Activated CD8-positive, alpha-beta memory T cell treated with anti-CD3 and anti-CD28 coated beads, Interleukin-2, amount 50 U/mL, for 4 hours (primary cell): Measurements from ENCODE around the gene PRDX5.
A peak's percentile ranks its signal among the peaks of the same experiment; 100 is the strongest.
"Not testable (repeated sequence)": the region's sequence is repeated elsewhere in the genome, so short reads cannot be mapped to it uniquely, and the experiment has no call there.

Experiments
- DNase-seq: peaks from one replicate; pipeline ENCODE4 v3.0.0-alpha.2; 2020

The PRDX5 gene

GRCh38 chr11:64306563-64306875 is 11.4 kb upstream of the PRDX5 start:
- no peak for DNase-seq

DNA sequence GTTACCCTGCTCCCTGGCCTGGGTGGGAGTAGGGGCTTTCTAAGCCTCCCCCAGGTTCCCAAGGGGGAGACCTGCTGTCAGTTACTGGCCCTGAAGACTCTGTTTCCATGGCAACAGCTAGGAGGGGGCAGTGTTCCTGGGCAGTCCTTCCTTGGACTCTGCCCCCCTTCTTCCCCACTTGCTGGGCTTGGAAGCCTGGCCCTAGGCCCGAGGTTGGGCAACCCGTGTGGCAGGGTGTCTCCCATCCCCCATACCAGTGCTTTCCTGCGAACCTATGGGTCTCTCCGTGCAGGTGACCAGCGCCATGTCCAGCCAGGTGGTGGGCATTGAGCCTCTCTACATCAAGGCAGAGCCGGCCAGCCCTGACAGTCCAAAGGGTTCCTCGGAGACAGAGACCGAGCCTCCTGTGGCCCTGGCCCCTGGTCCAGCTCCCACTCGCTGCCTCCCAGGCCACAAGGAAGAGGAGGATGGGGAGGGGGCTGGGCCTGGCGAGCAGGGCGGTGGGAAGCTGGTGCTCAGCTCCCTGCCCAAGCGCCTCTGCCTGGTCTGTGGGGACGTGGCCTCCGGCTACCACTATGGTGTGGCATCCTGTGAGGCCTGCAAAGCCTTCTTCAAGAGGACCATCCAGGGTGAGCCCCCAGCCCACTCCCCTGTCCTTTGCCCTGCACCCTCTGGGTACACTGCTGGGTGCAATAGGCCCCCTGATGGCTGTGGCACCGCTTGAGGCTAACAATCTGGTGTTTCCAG is 10.9 kb upstream of the PRDX5 start:
- DNase-seq, result no peak

- DNase-seq, result not testable (repeated sequence)
Observed at GRCh38 chr11:64307795-64308194, 10.1 kb upstream of the PRDX5 start.

DNA sequence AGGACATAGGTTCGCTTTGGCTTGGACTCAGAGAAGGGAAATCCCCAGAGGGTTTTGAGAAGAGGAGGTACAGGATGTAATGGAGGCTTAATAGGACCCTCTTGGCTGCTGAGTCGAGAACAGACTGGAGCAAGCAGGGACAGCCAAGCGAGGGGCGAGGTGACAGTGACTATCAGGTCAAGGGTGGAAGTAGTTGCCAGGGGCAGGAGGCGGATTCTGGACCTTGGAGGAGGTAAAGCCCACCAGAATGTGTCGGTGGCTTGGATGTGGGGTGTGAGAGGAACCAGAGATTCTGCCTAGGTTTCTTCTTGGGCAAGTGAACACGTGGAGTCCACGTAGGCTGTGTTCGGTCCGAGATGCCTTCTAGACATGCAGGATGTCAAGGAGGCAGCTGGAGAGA is 5.0 kb upstream of the PRDX5 start:
- DNase-seq, result no peak

DNA sequence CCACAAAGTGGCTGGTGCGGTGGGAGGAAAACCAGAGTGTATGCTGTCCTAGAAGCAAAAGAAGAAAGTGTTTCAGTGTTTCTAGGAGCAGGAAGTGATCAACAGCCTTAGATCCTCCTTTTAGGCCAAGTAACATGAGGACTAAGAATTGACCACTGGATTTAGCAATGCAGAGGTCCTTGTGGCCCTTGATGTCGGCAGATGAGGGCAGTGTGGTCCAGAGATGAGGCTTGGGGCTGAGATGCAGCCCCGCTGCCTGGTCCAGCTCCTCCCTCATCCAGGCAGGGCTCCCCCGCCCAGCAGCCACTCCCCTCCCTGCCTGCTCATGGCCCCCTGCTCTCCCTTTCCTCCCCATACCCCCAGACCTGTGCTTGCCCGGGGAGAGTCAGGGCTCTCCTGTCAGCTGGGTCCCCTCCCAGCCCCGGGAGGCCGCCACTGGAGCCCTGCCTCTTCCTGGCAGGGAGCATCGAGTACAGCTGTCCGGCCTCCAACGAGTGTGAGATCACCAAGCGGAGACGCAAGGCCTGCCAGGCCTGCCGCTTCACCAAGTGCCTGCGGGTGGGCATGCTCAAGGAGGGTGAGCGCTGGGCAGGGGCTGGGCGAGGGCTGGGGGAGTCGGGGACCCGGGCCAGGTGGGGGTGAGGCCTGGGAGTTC is 4.3 kb upstream of the PRDX5 start:
- DNase-seq, result no peak

- no peak for DNase-seq
Observed at GRCh38 chr11:64314146-64314804, 3.6 kb upstream of the PRDX5 start.

DNA sequence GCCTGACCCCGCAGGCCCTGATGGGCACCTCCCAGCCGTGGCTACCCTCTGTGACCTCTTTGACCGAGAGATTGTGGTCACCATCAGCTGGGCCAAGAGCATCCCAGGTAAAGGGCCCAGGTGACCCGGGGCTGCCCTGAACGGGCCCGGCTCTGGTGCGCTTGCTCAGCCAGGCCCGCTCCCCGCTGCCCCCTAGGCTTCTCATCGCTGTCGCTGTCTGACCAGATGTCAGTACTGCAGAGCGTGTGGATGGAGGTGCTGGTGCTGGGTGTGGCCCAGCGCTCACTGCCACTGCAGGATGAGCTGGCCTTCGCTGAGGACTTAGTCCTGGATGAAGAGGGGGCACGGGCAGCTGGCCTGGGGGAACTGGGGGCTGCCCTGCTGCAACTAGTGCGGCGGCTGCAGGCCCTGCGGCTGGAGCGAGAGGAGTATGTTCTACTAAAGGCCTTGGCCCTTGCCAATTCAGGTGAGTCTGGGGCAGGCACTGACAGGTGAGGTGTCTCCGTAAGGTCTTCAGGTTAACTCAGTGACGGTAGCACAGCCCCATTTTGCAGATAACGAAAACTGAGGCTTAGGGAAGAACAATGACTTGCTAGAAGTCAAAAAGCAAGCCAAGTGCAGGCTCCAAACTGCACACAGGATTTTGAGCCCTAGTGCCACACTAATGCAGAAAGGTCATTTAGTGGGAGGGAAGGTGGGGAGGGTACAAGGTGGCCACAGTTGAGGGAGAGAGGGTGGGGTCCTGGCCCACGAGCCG is 2.9 kb upstream of the PRDX5 start:
- DNase-seq, result no peak

DNA sequence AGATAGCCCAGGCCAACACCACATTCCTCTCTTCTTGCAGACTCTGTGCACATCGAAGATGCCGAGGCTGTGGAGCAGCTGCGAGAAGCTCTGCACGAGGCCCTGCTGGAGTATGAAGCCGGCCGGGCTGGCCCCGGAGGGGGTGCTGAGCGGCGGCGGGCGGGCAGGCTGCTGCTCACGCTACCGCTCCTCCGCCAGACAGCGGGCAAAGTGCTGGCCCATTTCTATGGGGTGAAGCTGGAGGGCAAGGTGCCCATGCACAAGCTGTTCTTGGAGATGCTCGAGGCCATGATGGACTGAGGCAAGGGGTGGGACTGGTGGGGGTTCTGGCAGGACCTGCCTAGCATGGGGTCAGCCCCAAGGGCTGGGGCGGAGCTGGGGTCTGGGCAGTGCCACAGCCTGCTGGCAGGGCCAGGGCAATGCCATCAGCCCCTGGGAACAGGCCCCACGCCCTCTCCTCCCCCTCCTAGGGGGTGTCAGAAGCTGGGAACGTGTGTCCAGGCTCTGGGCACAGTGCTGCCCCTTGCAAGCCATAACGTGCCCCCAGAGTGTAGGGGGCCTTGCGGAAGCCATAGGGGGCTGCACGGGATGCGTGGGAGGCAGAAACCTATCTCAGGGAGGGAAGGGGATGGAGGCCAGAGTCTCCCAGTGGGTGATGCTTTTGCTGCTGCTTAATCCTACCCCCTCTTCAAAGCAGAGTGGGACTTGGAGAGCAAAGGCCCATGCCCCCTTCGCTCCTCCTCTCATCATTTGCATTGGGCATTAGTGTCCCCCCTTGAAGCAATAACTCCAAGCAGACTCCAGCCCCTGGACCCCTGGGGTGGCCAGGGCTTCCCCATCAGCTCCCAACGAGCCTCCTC is 2.0 kb upstream of the PRDX5 start:
- not testable (repeated sequence) for DNase-seq

DNA sequence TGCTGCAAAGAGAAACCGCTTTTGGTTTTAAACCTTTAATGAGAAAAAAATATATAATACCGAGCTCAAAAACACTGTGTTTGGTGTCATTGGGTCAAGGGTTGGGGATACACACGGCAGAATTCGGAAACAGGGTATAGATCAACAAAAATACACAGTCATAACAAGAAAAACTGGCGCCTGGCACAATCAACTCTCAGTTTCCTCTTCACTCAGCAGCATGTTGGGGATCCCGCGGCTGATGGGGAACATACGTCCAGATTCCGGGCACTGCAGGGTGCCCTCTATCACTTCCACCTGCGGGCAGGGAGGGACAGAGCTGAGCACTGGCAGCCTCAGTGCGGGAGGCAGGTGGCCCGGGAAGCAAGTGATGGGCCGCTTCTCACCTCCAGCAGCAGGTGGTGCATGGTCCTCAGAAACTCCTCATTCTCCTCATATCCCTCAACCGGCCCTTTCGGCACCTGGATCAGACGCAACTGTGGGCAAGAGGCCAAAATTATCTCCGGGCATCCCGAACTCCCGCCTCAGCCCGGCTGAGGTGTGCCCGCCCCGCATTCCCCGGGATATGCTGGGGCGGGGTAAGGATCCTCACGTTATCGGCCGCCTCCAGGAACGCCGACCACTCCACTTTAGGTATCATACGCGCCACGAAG is 1.1 kb upstream of the PRDX5 start:
- no peak for DNase-seq

GRCh38 chr11:64317325-64317960 is 478 bp upstream of the PRDX5 start, which contains the start of gene TRMT112:
TSS of gene TRMT112 (minus strand) at chr11:64317559. CDS start at chr11:64317526, 33 bp downstream.
- DNase-seq, result peak; percentile 89

GRCh38 chr11:64318766-64319761 is 1.1 kb downstream of the PRDX5 start:
- no peak for DNase-seq

DNA sequence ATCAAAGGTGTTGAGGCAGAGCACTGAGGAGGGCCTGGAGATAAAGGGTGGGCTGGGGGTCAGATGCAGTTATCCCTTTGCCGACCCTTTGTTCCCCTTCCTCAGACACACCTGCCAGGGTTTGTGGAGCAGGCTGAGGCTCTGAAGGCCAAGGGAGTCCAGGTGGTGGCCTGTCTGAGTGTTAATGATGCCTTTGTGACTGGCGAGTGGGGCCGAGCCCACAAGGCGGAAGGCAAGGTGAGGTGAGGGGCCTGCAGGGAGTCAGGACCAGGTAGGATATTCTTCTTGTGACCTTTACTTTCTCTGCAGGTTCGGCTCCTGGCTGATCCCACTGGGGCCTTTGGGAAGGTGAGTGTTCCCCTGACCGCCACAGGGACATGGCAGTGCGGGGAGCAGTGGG is 2.6 kb downstream of the PRDX5 start:
- DNase-seq, result no peak

- DNase-seq, result no peak
Observed at GRCh38 chr11:64321026-64321425, 3.1 kb downstream of the PRDX5 start.

- no peak for DNase-seq
Observed at GRCh38 chr11:64321533-64321932, 3.6 kb downstream of the PRDX5 start.

DNA sequence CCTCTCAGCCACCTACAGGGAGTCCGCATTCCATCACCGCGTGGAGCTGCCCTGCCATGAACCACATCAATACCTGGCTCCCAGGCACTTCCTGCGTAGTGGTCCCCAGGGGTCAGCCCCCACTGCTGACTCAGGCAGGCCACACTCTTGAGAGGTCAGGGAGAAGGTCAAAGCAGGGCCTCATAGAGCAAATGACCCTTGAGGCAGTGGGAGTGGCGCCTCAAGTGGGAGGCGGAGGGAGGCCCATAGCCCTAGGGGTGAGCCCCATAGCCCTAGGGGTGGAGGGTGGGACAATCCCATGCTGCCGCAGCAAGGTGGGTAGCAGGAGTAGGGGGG is 5.0 kb downstream of the PRDX5 start:
- no peak for DNase-seq

DNA sequence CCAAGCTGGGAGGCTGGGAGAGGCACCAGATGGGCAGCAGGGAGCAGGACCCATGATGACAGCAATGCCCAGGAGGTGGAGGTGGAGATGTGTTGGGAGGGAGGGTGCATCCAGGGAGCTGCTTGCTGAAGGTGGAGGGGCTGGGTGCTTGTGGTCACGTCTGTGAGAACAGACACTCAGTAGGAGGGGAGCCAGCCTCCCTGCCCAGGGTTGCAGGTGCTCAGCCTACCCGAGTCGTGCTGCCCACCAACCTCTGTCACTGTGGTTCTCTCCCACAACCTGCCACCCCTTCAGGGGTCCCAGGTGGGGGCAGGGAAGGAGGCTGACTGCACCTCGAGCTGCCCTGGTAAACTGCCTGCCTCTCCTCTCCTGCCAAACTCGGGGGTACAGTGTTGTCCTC is 5.5 kb downstream of the PRDX5 start:
- no peak for DNase-seq

DNA sequence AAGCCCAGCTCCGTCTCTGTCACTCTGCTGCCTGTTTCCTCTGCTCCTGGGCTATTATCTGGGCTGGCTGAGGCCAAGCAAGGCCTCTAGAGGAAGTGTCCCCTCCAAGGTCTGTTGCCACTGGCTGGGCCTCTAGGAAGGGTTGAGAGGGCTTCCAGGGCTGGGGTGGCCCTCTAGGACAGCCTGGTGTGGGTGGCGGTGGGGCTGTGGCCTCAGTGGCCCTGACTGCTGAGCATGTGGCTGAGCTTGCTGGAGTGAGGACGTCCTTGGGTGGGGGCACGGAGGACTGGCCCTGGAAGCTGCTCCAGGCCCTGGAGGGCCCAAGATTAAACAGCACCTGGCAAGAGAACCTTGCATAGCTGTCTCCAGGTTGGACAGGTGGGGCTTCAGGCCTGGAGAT is 6.1 kb downstream of the PRDX5 start:
- not testable (repeated sequence) for DNase-seq

DNA sequence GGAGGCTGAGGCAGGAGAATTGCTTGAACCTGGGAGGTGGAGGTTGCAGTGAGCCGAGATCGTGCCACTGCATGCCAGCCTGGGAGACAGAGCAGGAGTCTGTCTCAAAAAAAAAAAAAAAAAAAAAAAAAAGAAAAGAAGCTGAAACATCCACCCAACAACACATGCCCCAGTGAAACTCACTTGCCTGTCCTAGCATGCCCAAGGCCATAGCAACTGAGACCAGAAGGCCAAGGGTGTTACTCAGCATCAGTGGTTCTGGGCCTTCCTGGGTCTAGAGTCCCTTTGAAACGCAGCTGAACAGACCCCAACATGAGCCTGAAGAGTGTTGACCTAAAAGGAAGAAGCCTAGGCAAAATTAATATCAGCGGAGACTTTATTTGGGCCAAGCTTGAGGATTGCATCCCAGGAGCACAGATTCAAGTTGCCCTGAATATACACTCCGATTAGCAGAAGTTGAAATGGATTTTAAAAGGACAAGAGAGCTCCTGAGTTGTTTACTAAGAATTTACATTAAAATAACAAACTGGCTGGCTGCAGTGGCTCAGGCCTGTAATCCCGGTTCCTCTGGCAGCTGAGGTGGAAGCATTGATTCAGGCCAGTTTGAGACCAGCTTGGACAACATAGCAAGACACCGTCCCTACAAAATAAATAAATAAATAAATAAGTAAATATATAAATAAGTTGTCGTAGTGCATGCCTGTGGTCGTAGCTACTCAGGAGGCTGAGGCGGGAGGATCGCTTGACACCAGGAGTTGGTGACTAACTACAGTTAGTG is 7.0 kb downstream of the PRDX5 start:
- no peak for DNase-seq

DNA sequence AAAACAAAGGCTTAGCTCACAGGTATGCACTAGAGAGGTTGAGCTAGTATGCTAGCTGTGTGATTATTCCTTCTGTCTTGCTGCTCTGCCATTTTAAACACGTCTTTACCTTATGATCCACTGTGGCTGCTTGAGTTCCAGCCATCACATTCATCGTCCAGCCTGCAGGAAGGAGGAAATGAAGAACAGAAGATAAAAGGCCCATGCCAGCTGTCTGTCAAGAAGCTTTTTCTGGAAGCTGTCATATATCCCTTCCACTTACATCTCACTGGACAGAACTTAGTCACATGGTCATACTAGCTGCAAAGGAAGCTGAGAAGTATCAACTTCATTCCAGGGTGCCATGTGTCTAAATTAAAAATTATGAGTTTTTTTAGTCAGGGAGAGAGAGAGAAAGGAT is 9.5 kb downstream of the PRDX5 start:
- no peak for DNase-seq
